ENCODE data around the gene JPT1. TPM values are rescaled to one million over a fixed set of nuclear protein-coding genes. Genes with fewer than 3 reads are reported as not detected.
A peak's percentile ranks its signal among the peaks of the same experiment; 100 is the strongest.
"Not testable (repeated sequence)": the region's sequence is repeated elsewhere in the genome, so short reads cannot be mapped to it uniquely, and the experiment has no call there.

The JPT1 gene
- total RNA-seq, 1 donor from 2014 or later: 282 TPM

DNA sequence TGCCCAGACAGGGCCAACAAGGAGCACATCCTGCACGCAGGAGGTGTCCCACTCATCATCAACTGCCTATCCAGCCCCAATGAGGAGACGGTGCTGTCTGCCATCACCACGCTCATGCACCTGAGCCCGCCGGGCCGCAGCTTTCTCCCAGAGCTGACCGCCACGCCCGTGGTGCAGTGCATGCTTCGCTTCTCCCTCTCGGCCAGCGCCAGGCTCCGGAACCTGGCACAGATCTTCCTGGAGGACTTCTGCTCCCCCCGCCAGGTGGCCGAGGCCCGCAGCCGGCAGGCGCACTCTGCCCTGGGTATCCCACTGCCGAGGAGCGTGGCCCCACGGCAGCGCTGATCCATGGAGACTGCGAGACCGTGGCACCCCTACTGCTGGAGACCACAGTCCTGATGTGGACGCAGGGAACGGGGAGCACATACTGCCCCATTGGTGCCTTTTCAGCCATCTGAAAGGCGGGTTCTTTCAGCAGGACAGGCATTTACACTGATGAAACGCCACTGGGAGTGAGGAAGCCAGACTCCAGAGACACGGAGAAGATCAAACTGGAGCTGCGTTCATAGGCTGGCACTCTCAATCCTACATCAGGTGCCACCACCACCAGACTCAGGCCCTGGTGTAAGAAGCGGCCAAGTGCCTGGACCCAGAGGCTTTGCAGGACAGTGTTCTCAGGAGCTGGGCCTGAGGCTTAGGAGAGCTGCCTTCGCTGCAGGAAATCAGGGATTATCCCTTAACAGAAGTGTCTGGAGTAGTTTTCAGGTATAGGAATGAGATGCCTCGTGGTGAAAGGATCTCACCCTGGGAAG lies 25.4 kb downstream of the JPT1 start:
- FAIRE-seq (no peak), DNase-seq (ENCODE audit: low read depth) (no peak)
- H3K9me3 Mint-ChIP-seq (ENCODE audit: unreplicated experiment): no peaks in the 10 kb centered on the region
- Histone ChIP-seq H3K4me1 (ENCODE audit: insufficient read depth, low read length) (peaks cover 23% of the 10 kb centered on the region), H3K27me3 (ENCODE audit: insufficient read depth, low read length) (no peaks in the 10 kb centered on the region), H3K79me2 (ENCODE audit: insufficient read depth, low read length) (peaks cover 24% of the 10 kb centered on the region), H3K4me2 (ENCODE audit: low read length) (no peak overlapping the region), H3K36me3 (ENCODE audit: insufficient read depth, low read length) (peaks cover 6% of the 10 kb centered on the region), H3K9me3 (ENCODE audit: insufficient read depth, low read depth, low read length) (no peaks in the 10 kb centered on the region), H3K9ac (ENCODE audit: low read length) (no peak overlapping the region), H3K27ac (ENCODE audit: low read depth, low read length) (no peak overlapping the region), H3K4me3 (ENCODE audit: insufficient read depth, low read depth, low read length) (no peak overlapping the region), H4K20me1 (ENCODE audit: insufficient read depth, low read length) (peaks cover 15% of the 10 kb centered on the region), H2AFZ (ENCODE audit: low read depth, low read length) (no peak overlapping the region)
- no peak for TF ChIP-seq EZH2 (IDR thresholded peaks at IDR 0.05; ENCODE audit: insufficient read depth, low read length)
- TF ChIP-seq, protein P1, sequence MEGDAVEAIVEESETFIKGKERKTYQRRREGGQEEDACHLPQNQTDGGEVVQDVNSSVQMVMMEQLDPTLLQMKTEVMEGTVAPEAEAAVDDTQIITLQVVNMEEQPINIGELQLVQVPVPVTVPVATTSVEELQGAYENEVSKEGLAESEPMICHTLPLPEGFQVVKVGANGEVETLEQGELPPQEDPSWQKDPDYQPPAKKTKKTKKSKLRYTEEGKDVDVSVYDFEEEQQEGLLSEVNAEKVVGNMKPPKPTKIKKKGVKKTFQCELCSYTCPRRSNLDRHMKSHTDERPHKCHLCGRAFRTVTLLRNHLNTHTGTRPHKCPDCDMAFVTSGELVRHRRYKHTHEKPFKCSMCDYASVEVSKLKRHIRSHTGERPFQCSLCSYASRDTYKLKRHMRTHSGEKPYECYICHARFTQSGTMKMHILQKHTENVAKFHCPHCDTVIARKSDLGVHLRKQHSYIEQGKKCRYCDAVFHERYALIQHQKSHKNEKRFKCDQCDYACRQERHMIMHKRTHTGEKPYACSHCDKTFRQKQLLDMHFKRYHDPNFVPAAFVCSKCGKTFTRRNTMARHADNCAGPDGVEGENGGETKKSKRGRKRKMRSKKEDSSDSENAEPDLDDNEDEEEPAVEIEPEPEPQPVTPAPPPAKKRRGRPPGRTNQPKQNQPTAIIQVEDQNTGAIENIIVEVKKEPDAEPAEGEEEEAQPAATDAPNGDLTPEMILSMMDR (IDR thresholded peaks at IDR 0.05; ENCODE audit: insufficient read depth, low read depth, low read length): no peak
- H3K36me3 Mint-ChIP-seq (ENCODE audit: low read depth, unreplicated experiment): peaks cover 3% of the 10 kb centered on the region
- no peaks in the 10 kb centered on the region for H3K27me3 Mint-ChIP-seq (ENCODE audit: low read depth, unreplicated experiment)
- no peak overlapping the region for H3K27ac Mint-ChIP-seq (ENCODE audit: unreplicated experiment)
- peaks cover 12% of the 10 kb centered on the region for H3K4me1 Mint-ChIP-seq (ENCODE audit: low read depth, unreplicated experiment)
- H3K4me3 Mint-ChIP-seq (ENCODE audit: unreplicated experiment): no peak overlapping the region

- H3K27ac Mint-ChIP-seq (ENCODE audit: unreplicated experiment): not testable (repeated sequence)
- peak overlapping the region; percentile 50 for H3K4me3 Mint-ChIP-seq (ENCODE audit: unreplicated experiment)
These were observed 26.4 kb downstream of the JPT1 start for GRCh38 chr17:75127936-75128335.

DNA sequence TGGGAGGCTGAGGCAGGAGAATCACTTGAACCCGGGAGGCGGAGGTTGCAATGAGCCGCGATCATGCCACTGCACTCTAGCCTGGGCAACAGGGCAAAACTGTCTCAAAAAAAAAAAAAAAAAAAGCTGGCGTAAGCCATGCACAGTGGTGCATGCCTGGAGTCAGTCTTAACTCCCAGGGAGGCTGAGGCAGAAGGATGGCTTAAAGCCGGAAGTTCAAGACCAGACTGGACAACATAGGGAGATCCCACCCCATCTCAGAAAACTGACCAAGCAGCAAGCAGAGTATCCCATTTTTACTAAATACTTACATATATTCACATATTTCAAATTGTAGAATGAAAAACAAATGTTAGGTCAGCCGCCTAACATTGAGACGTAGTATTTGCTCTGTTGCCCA lies 27.4 kb downstream of the JPT1 start:
- H3K36me3 ChIP-seq (ENCODE audit: insufficient read depth, low read length): peaks cover 6% of the 10 kb centered on the region
- Mint-ChIP-seq H3K4me3 (ENCODE audit: unreplicated experiment) (no peak overlapping the region), H3K4me1 (ENCODE audit: low read depth, unreplicated experiment) (peaks cover 12% of the 10 kb centered on the region), H3K27ac (ENCODE audit: unreplicated experiment) (no peak overlapping the region), H3K36me3 (ENCODE audit: low read depth, unreplicated experiment) (peaks cover 3% of the 10 kb centered on the region), H3K9me3 (ENCODE audit: unreplicated experiment) (no peaks in the 10 kb centered on the region), H3K27me3 (ENCODE audit: low read depth, unreplicated experiment) (no peaks in the 10 kb centered on the region)
- H3K9me3 ChIP-seq (ENCODE audit: insufficient read depth, low read depth, low read length): no peaks in the 10 kb centered on the region
- H2AFZ ChIP-seq (ENCODE audit: low read depth, low read length): no peak overlapping the region
- no peak overlapping the region for H3K4me3 ChIP-seq (ENCODE audit: insufficient read depth, low read depth, low read length)
- H3K4me2 ChIP-seq (ENCODE audit: low read length): no peak overlapping the region
- H3K9ac ChIP-seq (ENCODE audit: low read length): no peak overlapping the region
- no peak for FAIRE-seq
- peaks cover 15% of the 10 kb centered on the region for H4K20me1 ChIP-seq (ENCODE audit: insufficient read depth, low read length)
- H3K79me2 ChIP-seq (ENCODE audit: insufficient read depth, low read length): peaks cover 24% of the 10 kb centered on the region
- no peak for DNase-seq (ENCODE audit: low read depth)
- no peak overlapping the region for H3K27ac ChIP-seq (ENCODE audit: low read depth, low read length)
- peaks cover 23% of the 10 kb centered on the region for H3K4me1 ChIP-seq (ENCODE audit: insufficient read depth, low read length)
- no peak for TF ChIP-seq EZH2 (IDR thresholded peaks at IDR 0.05; ENCODE audit: insufficient read depth, low read length)
- no peaks in the 10 kb centered on the region for H3K27me3 ChIP-seq (ENCODE audit: insufficient read depth, low read length)

More at GRCh38 chr17:75127936-75128335, 26.4 kb downstream of the JPT1 start:
- not testable (repeated sequence) for DNase-seq (ENCODE audit: low read depth); H3K36me3 ChIP-seq (ENCODE audit: insufficient read depth, low read length); H3K27me3 Mint-ChIP-seq (ENCODE audit: low read depth, unreplicated experiment); H3K36me3 Mint-ChIP-seq (ENCODE audit: low read depth, unreplicated experiment); H3K9me3 ChIP-seq (ENCODE audit: insufficient read depth, low read depth, low read length); FAIRE-seq; H3K27ac ChIP-seq (ENCODE audit: low read depth, low read length); H2AFZ ChIP-seq (ENCODE audit: low read depth, low read length); H3K9me3 Mint-ChIP-seq (ENCODE audit: unreplicated experiment); H3K4me2 ChIP-seq (ENCODE audit: low read length); H3K9ac ChIP-seq (ENCODE audit: low read length); H3K27me3 ChIP-seq (ENCODE audit: insufficient read depth, low read length); H3K4me3 ChIP-seq (ENCODE audit: insufficient read depth, low read depth, low read length)
- peaks cover 15% of the 10 kb centered on the region for H4K20me1 ChIP-seq (ENCODE audit: insufficient read depth, low read length)
- peaks cover 24% of the 10 kb centered on the region for H3K79me2 ChIP-seq (ENCODE audit: insufficient read depth, low read length)
- peaks cover 25% of the 10 kb centered on the region for H3K4me1 ChIP-seq (ENCODE audit: insufficient read depth, low read length)
- H3K4me1 Mint-ChIP-seq (ENCODE audit: low read depth, unreplicated experiment): peaks cover 12% of the 10 kb centered on the region
